ENCODE results near the gene SETD2.

The SETD2 gene

DNA sequence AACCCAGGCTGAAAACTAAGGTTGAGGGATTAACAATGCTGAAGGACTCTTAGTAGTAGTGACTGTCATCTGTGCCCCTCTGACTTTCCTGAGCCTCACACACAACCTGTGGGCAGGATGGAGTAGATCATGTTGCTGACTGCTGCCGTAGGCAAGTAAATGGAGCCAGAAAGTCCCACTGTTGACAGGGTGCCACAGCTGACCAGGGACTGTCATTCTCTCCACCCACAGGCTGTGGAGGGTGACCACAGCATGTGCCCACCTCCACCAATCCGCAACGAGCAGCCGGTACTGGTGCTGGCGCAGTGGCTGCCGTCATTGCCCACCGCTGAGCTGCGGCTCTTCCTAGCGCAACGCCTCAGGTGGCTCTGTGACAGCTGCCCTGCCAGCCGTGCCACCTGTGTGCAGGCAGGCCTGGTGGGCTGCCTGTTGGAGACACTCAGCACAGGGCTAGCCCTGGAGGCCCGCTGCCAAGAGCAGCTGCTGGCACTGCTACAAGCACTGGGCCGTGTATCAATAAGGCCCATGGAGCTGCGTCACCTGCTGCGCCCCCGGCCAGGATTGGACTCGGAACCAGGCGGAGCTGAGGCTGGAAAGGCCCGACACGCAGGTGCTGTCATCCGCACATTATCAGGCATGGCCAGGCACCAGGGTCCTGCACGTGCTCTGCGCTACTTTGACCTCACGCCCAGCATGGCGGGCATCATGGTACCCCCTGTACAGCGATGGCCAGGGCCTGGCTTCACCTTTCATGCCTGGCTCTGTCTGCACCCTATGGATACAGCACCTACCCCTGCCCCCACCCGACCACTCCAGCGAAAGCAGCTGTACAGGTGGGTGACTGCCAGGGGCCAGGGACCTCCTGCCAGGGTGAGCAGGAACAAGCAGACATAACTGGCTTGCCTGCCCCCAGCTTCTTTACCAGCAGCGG lies 168.8 kb downstream of the SETD2 start:
- DNase-seq: no peak
- Histone ChIP-seq H3K4me3 (ENCODE audit: low read depth, low read length) (no peak overlapping the region), H3K27ac (no peak overlapping the region), H3K36me3 (replicated peaks) (no peaks in the 10 kb centered on the region), H3K27me3 (replicated peaks) (no peaks in the 10 kb centered on the region)
- TF ChIP-seq, protein P1, sequence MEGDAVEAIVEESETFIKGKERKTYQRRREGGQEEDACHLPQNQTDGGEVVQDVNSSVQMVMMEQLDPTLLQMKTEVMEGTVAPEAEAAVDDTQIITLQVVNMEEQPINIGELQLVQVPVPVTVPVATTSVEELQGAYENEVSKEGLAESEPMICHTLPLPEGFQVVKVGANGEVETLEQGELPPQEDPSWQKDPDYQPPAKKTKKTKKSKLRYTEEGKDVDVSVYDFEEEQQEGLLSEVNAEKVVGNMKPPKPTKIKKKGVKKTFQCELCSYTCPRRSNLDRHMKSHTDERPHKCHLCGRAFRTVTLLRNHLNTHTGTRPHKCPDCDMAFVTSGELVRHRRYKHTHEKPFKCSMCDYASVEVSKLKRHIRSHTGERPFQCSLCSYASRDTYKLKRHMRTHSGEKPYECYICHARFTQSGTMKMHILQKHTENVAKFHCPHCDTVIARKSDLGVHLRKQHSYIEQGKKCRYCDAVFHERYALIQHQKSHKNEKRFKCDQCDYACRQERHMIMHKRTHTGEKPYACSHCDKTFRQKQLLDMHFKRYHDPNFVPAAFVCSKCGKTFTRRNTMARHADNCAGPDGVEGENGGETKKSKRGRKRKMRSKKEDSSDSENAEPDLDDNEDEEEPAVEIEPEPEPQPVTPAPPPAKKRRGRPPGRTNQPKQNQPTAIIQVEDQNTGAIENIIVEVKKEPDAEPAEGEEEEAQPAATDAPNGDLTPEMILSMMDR (IDR thresholded peaks at IDR 0.05; ENCODE audit: low read depth, low read length, missing control alignments): no peak
- in situ Hi-C loops (cut with HindIII; ENCODE audit: low pct_ligation_motif_present, low sequenced_read_pairs): no loop called here

DNA sequence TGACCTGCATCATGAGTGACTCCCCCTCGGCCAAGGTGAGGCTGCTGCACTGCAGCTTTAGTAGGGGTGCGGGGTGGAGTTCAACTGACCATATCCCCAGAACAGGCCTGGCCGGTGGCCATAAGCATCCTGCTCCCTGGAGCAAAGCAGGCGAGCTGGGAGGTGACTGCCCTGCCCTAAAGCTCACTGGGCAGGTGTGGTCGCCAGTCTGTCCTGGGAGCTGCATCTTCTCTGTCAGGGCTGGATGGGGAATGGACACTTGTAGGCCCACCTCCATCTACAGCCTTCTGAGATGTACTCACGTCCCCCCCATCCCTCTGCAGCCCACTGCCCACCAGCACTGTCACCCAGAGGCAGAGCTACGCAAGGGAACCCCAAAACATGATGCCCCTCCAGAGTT lies 169.9 kb downstream of the SETD2 start:
- Histone ChIP-seq H3K4me3 (ENCODE audit: low read depth, low read length) (no peak overlapping the region), H3K27me3 (replicated peaks) (no peaks in the 10 kb centered on the region), H3K36me3 (replicated peaks) (no peaks in the 10 kb centered on the region), H3K27ac (no peak overlapping the region)
- in situ Hi-C loops (cut with HindIII; ENCODE audit: low pct_ligation_motif_present, low sequenced_read_pairs): no loop called here
- no peak for DNase-seq
- TF ChIP-seq, protein P1 (IDR thresholded peaks at IDR 0.05; ENCODE audit: low read depth, low read length, missing control alignments): no peak

DNA sequence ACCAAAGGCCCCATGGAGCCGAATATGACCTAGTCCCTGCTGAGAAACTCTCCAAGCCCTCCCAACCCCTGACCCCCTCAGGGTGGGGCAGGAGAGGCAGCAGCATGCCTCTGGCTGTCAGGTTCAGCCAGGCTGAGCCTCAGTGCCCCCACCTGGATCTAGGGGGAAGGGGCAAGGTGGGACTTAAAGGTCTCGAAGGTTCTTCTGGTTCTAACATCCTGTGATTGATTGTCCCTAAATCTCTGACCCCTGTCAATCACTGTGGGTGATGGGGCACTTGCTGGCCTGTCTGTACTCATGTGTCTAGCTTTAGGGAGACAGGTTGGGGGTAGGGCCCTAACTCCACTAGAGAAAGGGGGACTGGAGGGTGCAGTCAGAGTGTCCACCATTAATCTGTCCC lies 170.6 kb downstream of the SETD2 start:
- DNase-seq: no peak
- no peak overlapping the region for H3K27ac ChIP-seq
- no peak overlapping the region for H3K4me3 ChIP-seq (ENCODE audit: low read depth, low read length)
- TF ChIP-seq, protein P1 (IDR thresholded peaks at IDR 0.05; ENCODE audit: low read depth, low read length, missing control alignments): no peak
- no peaks in the 10 kb centered on the region for H3K36me3 ChIP-seq (replicated peaks)
- H3K27me3 ChIP-seq (replicated peaks): no peaks in the 10 kb centered on the region
- in situ Hi-C loops (cut with HindIII; ENCODE audit: low pct_ligation_motif_present, low sequenced_read_pairs): no loop called here

DNA sequence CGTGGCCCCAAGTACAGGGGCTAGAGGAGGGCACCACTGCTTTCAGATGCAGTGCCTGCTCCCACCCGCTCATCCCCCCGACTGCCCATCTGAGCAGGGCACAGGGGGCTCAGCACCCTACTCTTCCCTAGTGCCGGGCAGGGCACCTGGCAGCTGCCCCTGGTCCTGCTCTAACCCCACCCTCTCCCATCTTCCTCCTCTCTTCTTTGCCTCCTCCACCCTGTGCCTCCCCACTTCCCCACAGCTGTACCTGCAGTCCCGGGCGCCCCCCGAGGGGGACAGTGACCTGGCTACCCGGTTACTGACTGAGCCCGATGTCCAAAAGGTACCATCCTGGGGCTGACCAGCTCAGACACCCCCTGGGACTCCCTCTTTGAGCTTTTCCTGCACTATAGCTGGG lies 171.7 kb downstream of the SETD2 start:
- Histone ChIP-seq H3K36me3 (replicated peaks) (no peaks in the 10 kb centered on the region), H3K27ac (no peak overlapping the region), H3K27me3 (replicated peaks) (no peaks in the 10 kb centered on the region), H3K4me3 (ENCODE audit: low read depth, low read length) (no peak overlapping the region)
- in situ Hi-C loops (cut with HindIII; ENCODE audit: low pct_ligation_motif_present, low sequenced_read_pairs): no loop called here
- TF ChIP-seq, protein P1 (IDR thresholded peaks at IDR 0.05; ENCODE audit: low read depth, low read length, missing control alignments): no peak
- DNase-seq: no peak

DNA sequence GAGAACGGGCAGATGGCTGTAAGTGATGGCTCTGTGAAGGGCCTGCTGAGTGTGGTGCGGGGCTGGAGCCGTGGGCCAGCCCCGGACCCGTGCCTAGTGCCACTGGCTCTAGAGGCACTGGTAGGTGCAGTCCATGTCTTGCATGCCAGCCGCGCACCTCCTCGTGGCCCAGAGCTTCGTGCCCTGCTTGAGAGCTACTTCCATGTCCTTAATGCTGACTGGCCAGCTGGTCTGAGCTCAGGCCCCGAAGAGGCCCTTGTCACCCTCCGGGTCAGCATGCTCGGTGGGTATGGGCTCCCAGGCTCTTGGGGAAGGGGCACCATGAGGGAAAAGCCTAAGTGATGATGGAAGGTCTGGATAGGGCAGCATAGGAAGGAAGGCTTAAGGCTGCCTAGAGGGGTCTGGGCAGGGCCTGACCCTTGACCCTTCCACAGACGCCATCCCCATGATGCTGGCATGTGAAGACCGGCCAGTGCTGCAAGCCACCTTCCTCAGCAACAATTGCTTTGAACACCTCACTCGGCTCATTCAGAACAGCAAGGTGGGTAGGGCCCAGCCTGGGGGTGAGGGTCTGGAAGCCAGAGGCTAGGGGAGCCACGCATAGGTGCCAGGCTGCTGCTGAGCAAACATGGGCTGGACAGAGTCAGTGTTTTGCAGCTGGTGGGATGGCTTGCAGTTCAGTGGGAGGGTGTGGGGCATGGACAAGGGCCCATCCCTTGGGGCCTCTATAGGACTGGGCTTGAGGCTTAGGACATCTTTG lies 172.3 kb downstream of the SETD2 start:
- H3K27me3 ChIP-seq (replicated peaks): no peaks in the 10 kb centered on the region
- no peak for DNase-seq
- TF ChIP-seq, protein P1 (IDR thresholded peaks at IDR 0.05; ENCODE audit: low read depth, low read length, missing control alignments): no peak
- no peak overlapping the region for H3K27ac ChIP-seq
- H3K36me3 ChIP-seq (replicated peaks): no peaks in the 10 kb centered on the region
- H3K4me3 ChIP-seq (ENCODE audit: low read depth, low read length): no peak overlapping the region
- in situ Hi-C loops (cut with HindIII; ENCODE audit: low pct_ligation_motif_present, low sequenced_read_pairs): no loop called here
